ENCODE measurements around the gene SUN2. TPM values are rescaled to one million over a fixed set of nuclear protein-coding genes. Genes with fewer than 3 reads are reported as not detected.
A peak's percentile ranks its signal among the peaks of the same experiment; 100 is the strongest.

Gene SUN2
- total RNA-seq, 1 donor from 2014 or later = 70.5 TPM

- DNase-seq (ENCODE audit: extremely low spot score, unreplicated experiment) = no peak
- TF ChIP-seq, protein P1, sequence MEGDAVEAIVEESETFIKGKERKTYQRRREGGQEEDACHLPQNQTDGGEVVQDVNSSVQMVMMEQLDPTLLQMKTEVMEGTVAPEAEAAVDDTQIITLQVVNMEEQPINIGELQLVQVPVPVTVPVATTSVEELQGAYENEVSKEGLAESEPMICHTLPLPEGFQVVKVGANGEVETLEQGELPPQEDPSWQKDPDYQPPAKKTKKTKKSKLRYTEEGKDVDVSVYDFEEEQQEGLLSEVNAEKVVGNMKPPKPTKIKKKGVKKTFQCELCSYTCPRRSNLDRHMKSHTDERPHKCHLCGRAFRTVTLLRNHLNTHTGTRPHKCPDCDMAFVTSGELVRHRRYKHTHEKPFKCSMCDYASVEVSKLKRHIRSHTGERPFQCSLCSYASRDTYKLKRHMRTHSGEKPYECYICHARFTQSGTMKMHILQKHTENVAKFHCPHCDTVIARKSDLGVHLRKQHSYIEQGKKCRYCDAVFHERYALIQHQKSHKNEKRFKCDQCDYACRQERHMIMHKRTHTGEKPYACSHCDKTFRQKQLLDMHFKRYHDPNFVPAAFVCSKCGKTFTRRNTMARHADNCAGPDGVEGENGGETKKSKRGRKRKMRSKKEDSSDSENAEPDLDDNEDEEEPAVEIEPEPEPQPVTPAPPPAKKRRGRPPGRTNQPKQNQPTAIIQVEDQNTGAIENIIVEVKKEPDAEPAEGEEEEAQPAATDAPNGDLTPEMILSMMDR (conservative IDR thresholded peaks at IDR 0.05) = no peak
- Mint-ChIP-seq H3K4me3 (peak overlapping the region; percentile 25), H3K27ac (no peak overlapping the region), H3K4me1 (ENCODE audit: unreplicated experiment) (peaks cover 9% of the 10 kb centered on the region), H3K27me3 (no peaks in the 10 kb centered on the region), H3K36me3 (peaks cover 36% of the 10 kb centered on the region), H3K9me3 (no peaks in the 10 kb centered on the region)
Measured at GRCh38 chr22:38685761-38686160, 70.0 kb downstream of the SUN2 start.

DNA sequence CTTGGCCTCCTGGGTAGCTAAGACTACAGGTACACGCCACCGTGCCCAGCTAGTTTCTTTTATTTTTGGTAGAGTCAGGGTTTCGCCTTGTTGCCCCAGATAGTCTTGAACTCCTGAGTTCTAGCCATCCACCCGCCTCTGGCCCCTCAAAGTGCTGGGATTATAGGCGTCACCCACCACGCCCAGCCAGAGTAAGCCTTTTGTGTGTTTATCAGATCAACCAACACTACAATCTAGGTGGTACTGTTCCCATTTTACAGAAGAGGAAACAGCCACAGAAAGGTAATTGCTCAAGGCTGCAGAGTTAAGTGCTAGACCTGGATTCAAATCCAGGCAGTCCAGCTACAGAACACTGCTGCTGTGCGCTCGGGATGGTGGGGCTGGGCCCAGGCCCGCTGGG is 70.9 kb downstream of the SUN2 start:
- H3K4me3 Mint-ChIP-seq = peak overlapping the region; percentile 25
- H3K4me1 Mint-ChIP-seq (ENCODE audit: unreplicated experiment) = peaks cover 9% of the 10 kb centered on the region
- DNase-seq (ENCODE audit: extremely low spot score, unreplicated experiment) = no peak
- no peaks in the 10 kb centered on the region for H3K9me3 Mint-ChIP-seq
- TF ChIP-seq, protein P1 (conservative IDR thresholded peaks at IDR 0.05) = no peak
- no peaks in the 10 kb centered on the region for H3K27me3 Mint-ChIP-seq
- H3K27ac Mint-ChIP-seq = no peak overlapping the region
- peaks cover 36% of the 10 kb centered on the region for H3K36me3 Mint-ChIP-seq

Other genes with a start within 250 kb of the SUN2 start
- gene DDX17, start 249.7 kb downstream of the SUN2 start, total RNA-seq (ENCODE audit: low replicate concordance) = 377 and 531 TPM in 2 replicates
- gene DMC1, start 185.8 kb downstream of the SUN2 start, total RNA-seq (ENCODE audit: low replicate concordance) = 2.5 and 5.6 TPM in 2 replicates
- 5.0 and 11.2 TPM in 2 replicates for gene FAM227A, start 99.6 kb downstream of the SUN2 start, total RNA-seq (ENCODE audit: low replicate concordance)
- gene CBY1, start 99.4 kb downstream of the SUN2 start, total RNA-seq (ENCODE audit: low replicate concordance) = 48.9 and 53.5 TPM in 2 replicates
- 80.8 and 91.6 TPM in 2 replicates for gene TOMM22, start 74.0 kb downstream of the SUN2 start, total RNA-seq (ENCODE audit: low replicate concordance)
- gene JOSD1, start 55.1 kb downstream of the SUN2 start, total RNA-seq (ENCODE audit: low replicate concordance) = 43.4 and 51.8 TPM in 2 replicates
- gene GTPBP1, start 50.1 kb downstream of the SUN2 start, total RNA-seq (ENCODE audit: low replicate concordance) = 47.1 and 60.1 TPM in 2 replicates
- 23.9 and 31.5 TPM in 2 replicates for gene DNAL4, start 38.1 kb upstream of the SUN2 start, total RNA-seq (ENCODE audit: low replicate concordance)
- 5.9 and 6.9 TPM in 2 replicates for gene NPTXR, start 88.0 kb upstream of the SUN2 start, total RNA-seq (ENCODE audit: low replicate concordance)
- gene CBX6, start 116.2 kb upstream of the SUN2 start, total RNA-seq (ENCODE audit: low replicate concordance) = 93.5 and 116 TPM in 2 replicates
- gene APOBEC3A, start 201.6 kb upstream of the SUN2 start, total RNA-seq (ENCODE audit: low replicate concordance) = 0.67 and 1.6 TPM in 2 replicates
- gene APOBEC3B, start 226.3 kb upstream of the SUN2 start, total RNA-seq (ENCODE audit: low replicate concordance) = 6.7 and 7.1 TPM in 2 replicates